ENCODE results near the gene AIFM3.
"Not testable (repeated sequence)": the region's sequence is repeated elsewhere in the genome, so short reads cannot be mapped to it uniquely, and the experiment has no call there.

Gene AIFM3

GRCh38 chr22:20959578-20960461, 7.2 kb upstream of the AIFM3 start:
- no peak for DNase-seq

GRCh38 chr22:20960609-20961008, 6.4 kb upstream of the AIFM3 start:
- no peak for DNase-seq

DNA sequence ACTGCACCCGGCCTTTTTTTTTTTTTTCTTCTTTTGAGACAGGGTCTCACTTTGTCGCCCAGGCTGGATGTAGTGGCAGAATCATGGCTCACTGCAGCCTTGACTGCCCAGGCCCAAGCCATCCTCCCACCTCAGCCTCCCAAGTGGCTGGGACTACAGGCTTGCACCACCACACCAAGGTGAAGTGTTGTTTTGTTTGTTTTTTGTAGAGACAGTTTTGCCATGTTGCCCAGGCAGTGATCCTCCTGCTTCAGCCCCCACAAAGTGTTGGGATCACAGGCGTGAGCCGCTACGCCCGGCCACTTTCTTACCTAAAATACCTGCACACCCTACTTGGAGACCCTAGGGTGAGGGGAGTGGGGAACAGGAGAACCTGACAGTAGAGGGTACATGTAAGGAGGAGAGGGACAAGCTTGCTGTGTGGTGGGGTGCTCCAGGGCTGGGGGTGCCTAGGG, 4.5 kb upstream of the AIFM3 start:
- no peak for DNase-seq

DNA sequence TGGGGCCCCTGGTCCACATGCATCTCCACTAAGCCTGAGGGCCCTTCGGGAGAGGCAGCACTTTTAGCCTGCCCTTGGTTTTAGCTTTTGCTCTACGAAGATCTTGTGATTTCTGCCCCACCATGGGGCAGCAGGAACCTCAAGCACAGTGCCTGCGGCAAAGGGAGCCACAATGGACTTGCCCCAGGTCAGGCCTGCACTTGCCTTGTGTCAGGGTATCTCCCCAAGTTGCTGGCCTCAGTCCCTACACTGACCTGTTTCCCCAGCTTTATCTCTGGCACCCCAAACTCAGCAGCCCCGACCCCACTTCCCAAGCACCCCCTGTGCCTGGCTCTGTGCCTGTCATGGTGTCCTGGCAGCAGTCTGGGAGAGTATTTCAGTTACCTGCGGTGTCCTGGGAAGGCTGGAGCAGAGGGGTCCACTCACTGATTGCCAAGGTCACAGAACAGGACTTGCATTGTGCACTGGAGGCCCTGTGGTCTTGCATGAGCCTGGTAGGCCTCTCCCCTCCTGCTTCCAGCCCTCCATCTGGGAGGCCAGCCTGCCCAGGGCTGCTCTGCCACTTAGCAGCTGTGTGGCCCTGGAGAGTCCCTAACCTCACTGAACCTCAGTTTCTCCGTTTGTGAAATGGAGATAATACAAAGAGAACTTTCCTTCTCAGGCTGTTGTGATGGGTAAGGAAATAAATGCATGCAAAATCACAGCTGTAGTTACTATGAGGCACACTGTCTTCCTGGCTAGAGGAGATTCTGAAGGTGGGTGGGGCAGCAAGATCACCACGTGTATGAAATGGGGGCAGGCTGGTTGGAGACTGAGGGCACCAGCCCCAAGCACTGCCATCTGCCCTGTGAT, 3.6 kb upstream of the AIFM3 start:
- no peak for DNase-seq

GRCh38 chr22:20964090-20964798, 2.8 kb upstream of the AIFM3 start:
- no peak for DNase-seq

DNA sequence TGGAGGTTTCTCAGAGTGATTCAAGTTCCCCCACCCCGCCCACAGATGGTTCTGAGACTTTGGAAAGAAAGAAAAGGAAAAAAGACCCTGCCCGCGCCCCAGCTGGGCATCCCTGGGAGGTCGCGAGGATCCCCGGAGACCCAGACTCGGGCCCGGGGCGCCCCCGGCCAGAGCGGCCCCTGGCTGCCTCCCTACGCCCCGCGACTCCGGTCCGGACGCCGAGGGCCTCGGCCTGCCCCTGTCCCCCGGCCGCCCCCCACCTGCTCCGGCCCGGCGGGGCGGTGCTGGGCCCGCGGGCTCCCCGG, 2.3 kb upstream of the AIFM3 start:
- no peak for DNase-seq

DNA sequence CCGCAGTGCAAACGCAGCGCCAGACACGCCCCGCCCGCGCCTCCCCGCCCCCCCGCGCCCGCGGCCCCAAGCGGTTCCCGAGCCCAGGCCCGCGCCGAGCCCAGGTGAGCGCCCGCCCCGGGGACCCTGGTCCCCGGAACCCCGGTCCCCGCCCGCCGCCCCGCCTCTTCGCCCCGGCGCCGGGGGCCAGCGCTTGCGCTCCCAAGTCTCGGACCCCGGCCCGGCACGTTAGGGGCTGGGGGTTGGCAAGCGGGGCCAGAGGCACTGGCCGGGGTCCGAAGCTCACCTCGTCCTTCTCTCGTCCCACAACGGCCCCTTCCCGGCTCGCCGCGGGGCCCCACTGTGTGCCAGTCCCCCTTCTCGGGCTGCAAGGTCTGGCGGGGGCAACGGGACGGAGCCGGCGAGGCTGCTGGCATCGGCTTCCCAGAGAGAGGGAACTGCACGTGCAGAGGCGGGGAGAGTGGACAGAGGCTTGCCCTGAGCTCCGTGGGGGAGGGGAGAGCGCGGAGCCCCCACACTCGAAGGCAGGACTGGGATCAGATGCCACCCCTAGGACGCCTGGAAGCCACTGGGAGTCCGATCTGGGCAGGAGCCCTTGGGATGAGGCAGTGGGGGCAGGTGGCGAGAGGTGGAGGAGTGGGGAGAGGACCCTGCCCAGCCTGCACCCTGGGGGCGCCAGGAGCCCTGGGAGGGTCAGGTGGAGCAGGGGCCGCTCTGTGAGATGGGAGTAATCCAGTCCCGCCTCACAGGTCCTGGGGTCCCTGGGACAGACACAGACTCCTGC, 1.8 kb upstream of the AIFM3 start:
- no peak for DNase-seq

- DNase-seq, result no peak
These were observed 883 bp upstream of the AIFM3 start for GRCh38 chr22:20965888-20966855.

DNA sequence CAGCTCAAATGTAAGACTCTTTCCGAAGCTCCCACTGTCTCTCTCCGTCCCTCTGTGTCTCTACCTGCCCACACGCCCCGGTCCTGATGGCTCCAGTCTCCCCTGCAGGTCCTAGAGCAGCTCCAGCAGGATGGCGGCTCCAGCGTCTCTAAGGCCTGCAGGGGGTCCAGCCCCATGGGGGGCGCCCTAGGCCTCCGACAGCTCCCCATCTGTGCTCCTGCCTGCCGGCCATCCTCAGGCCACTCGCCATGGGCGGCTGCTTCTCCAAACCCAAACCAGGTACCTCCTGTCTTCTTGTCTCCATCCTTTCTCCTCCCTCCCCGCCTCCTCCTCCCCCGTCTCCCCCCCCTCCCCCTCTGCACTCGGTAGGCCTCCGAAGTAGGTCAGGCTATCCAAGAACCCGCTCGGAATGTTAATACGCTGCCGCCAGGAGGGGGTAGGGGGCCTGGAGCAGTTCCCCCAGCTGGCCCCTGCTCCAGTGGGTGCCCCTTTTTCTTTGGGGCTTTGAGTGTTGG, 699 bp downstream of the AIFM3 start:
- no peak for DNase-seq

- DNase-seq, result no peak
These were observed 1.4 kb downstream of the AIFM3 start for GRCh38 chr22:20968281-20968977.

DNA sequence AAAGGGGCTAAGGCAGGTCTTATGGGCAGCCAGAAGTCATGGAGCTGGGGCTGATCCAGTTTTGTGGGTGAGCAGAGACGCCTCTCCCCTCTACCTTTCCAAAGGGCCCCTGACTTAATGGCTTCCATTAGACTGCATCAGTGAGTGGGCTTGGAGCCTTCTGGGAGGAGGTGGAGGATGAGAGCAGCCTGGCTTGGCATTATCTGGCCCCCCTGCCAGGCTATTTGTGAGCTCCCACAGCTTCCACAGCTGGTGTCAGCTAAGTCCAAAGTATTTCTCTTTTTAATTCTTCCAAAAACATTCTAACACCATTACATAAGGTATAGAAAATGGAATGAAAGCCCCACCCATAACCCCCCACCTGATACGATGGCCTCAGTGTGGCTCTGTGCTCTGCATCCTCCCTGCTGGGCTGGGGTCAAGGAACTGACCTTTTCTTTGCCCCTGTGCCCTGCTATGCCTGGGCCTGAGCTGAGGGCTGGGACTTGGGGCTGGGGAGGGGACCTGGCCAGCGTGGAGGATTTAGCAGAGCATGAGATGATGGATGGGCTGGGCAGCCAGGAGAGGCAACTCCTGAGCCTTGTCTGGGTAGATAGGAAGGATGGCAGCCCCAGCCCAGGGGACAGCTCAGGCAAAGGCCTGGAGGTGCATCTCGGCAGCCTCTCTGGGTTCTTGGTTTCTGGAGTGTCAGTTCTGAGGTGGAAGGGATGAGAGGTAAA, 4.0 kb downstream of the AIFM3 start:
- no peak for DNase-seq

- DNase-seq, result not testable (repeated sequence)
These were observed 5.1 kb downstream of the AIFM3 start for GRCh38 chr22:20972014-20972694.

- DNase-seq, result no peak
These were observed 6.0 kb downstream of the AIFM3 start for GRCh38 chr22:20972933-20973577.

DNA sequence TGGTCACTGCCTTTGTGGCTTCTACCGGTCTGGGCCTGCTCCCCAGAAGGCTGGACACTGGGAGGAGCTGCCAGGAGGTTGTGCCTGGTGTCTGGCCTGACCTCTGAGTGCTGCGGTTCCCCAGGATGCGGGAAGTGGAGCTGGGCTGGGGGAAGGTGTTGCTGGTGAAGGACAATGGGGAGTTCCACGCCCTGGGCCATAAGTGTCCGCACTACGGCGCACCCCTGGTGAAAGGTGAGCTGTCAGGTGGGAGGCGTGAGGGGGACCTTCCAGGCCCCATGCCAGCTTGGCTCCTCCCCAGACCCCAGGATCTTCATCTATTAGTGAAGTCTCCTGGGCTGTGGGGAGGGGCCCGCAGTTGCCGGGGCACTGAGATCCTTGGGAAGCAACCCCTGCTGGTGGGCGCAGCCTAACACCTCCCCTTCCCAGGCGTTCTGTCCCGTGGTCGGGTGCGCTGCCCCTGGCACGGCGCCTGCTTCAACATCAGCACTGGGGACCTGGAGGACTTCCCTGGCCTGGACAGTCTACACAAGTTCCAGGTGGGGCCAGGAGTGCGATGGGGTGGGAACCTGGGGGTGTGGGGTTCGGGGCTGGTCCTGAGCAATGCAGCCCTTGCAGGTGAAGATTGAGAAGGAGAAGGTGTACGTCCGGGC, 6.7 kb downstream of the AIFM3 start:
- no peak for DNase-seq

GRCh38 chr22:20974336-20974955, 7.4 kb downstream of the AIFM3 start:
- no peak for DNase-seq

DNA sequence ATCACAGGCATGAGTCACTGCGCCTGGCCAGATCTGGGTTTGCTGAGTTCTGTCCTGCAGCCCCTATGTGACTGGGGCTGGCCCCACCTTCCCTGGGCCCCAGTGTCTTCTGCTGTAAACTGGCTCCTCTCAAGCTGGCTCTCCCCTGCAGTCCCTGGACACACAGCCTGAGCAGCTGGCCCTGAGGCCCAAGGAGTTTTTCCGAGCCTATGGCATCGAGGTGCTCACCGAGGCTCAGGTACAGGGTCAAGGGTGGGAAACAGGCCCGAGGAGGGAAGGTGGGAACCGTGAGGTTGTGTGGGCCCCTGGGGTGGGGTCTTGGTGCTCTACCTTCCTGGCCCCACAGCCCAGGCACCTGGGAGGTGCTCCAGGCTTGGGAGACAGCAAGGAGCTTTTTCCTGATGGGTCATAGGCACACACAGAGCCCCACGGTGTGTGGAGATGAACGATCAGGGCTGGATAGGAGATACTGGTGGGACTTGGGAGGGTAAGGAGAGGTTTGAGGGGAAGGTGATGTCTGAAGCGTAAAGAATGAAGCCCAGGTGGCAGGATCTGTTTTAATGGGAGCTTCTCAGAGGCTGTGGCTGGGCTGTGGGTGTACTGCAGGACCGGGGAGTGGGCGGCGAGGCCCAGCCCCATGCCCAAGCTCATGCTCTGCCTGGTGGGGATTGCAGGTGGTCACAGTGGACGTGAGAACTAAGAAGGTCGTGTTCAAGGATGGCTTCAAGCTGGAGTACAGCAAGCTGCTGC, 8.7 kb downstream of the AIFM3 start:
- DNase-seq, result no peak
